Thyroid gland (tissue), 4 donors: ENCODE measurements around the gene PHLPP1.

Experiments used
- POLR2A ChIP-seq, 2 donors: fragments of 450-650 bp; IDR thresholded peaks; one replicate each; pipeline ENCODE4 v1.6.1; 2017; ENCODE audit warnings: antibody characterized with exemption in 2 of 2, mild to moderate bottlenecking in 2 of 2, moderate library complexity in 1 of 2
- TF ChIP-seq, protein P1 (sequence below), 6 experiments: fragments of 200-600 bp in 3 of 6; fragments of 450-650 bp in 3 of 6; sonication (generic) in 3 of 6; IDR thresholded peaks; one replicate each; pipeline ENCODE4 v1.5.1; 2016 to 2019; ENCODE audit warnings: antibody characterized with exemption in 6 of 6, mild to moderate bottlenecking in 2 of 6, inconsistent platforms in 1 of 6, moderate library complexity in 1 of 6

DNA sequence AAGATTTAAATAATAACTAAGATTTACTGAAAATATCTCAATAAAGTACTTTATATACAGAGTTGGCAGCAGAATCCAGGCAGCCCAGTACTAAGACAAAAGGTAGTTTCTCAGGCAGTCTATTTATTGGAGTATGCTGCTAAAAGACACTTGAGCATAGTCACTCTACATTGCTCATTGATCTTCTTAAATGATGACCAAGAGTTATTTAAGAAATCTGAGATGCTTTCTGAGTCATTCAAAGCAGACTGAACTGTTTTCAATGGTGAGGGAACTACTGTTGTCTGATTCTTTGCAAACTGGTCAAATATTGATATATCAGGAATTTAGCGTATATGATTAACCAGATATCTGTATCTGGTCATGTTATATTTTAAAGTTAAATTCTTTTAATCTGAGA is 133.6 kb downstream of the PHLPP1 start:
- TF ChIP-seq, protein P1, sequence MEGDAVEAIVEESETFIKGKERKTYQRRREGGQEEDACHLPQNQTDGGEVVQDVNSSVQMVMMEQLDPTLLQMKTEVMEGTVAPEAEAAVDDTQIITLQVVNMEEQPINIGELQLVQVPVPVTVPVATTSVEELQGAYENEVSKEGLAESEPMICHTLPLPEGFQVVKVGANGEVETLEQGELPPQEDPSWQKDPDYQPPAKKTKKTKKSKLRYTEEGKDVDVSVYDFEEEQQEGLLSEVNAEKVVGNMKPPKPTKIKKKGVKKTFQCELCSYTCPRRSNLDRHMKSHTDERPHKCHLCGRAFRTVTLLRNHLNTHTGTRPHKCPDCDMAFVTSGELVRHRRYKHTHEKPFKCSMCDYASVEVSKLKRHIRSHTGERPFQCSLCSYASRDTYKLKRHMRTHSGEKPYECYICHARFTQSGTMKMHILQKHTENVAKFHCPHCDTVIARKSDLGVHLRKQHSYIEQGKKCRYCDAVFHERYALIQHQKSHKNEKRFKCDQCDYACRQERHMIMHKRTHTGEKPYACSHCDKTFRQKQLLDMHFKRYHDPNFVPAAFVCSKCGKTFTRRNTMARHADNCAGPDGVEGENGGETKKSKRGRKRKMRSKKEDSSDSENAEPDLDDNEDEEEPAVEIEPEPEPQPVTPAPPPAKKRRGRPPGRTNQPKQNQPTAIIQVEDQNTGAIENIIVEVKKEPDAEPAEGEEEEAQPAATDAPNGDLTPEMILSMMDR (IDR thresholded peaks at IDR 0.05) = no peak
- no peak for TF ChIP-seq POLR2A (IDR thresholded peaks at IDR 0.05)
